Lung (tissue), 12 donors: Measurements from ENCODE around the gene ZMIZ2. TPM values are rescaled to one million over a fixed set of nuclear protein-coding genes. Genes with fewer than 3 reads are reported as not detected.
"Not testable (repeated sequence)": the region's sequence is repeated elsewhere in the genome, so short reads cannot be mapped to it uniquely, and the experiment has no call there.

ENCODE experiments used
- ATAC-seq: fragments of 200-7000 bp; cut with Tn5 transposase; one replicate; pipeline ENCODE4 v1.9.1; 2020; ENCODE audit warnings: moderate number of reproducible peaks; ENCODE audit not compliant: insufficient read depth, low FRiP score
- DNase-seq, 3 donors: peaks; one replicate each; pipeline ENCODE4 v3.0.0-alpha.2; 2013 to 2017
- H3K27ac ChIP-seq, 2 donors: one replicate each; pipeline ENCODE4 v1.5.1; 2013; ENCODE audit warnings: mild to moderate bottlenecking in 2 of 2, moderate library complexity in 2 of 2, control low read depth in 1 of 2, inconsistent platforms in 1 of 2, low read depth in 1 of 2, low read length in 1 of 2
- H3K27me3 ChIP-seq, 3 donors: one replicate each; pipeline ENCODE4 v1.5.1; 2013; ENCODE audit warnings: low read length in 2 of 3; ENCODE audit not compliant: control insufficient read depth in 3 of 3, insufficient read depth in 3 of 3
- H3K36me3 ChIP-seq, 4 donors: one replicate each; pipeline ENCODE4 v1.5.1; 2013; ENCODE audit warnings: low read length in 4 of 4, mild to moderate bottlenecking in 1 of 4, moderate library complexity in 1 of 4; ENCODE audit not compliant: control insufficient read depth in 4 of 4, insufficient read depth in 4 of 4
- H3K4me1 ChIP-seq, 5 donors: one replicate each; pipeline ENCODE4 v1.5.1; 2013; ENCODE audit warnings: low read length in 5 of 5, mild to moderate bottlenecking in 2 of 5, moderate library complexity in 1 of 5; ENCODE audit not compliant: control insufficient read depth in 5 of 5, insufficient read depth in 5 of 5
- H3K4me3 ChIP-seq: one replicate; pipeline ENCODE4 v1.5.1; 2013; ENCODE audit warnings: mild to moderate bottlenecking, control low read depth, moderate library complexity
- H3K9ac ChIP-seq, 2 donors: one replicate each; pipeline ENCODE4 v1.5.1; 2013; ENCODE audit warnings: low read length in 2 of 2, control low read depth in 1 of 2; ENCODE audit not compliant: insufficient read depth in 1 of 2
- H3K9me3 ChIP-seq, 4 donors: one replicate each; pipeline ENCODE4 v1.5.1; 2013; ENCODE audit warnings: low read length in 3 of 4, mild to moderate bottlenecking in 1 of 4, moderate library complexity in 1 of 4; ENCODE audit not compliant: control insufficient read depth in 4 of 4, insufficient read depth in 3 of 4
- CTCF ChIP-seq: IDR thresholded peaks from 2 replicates; pipeline ENCODE4 v1.5.1; 2012; ENCODE audit warnings: mild to moderate bottlenecking; ENCODE audit errors: control extremely low read depth, extremely low read depth
- WGBS, 2 donors: extraction: QIAGEN DNeasy Blood & Tissue Kit; methylation state at CpG; one replicate each; pipeline ENCODE4 v1.1.7; 2013; 5-methylcytosine and 5-hydroxymethylcytosine counted together
- polyA plus RNA-seq, 2 donors: library from polyadenylated mRNA; stranded (reverse); fragments of 200-250 nt; gene quantifications; one replicate each; pipeline ENCODE4 v1.2.1, GENCODE V29; 2013
- total RNA-seq, 2 donors: library from RNA; depleted of rRNA in 1 of 2; stranded (reverse); fragments of >200 nt in 1 of 2; gene quantifications; one replicate each; pipeline ENCODE4 v1.2.1, GENCODE V29; 2014 to 2021
- donor health status: control.
- donor health status: control.
- donor health status: Bipolar disorder and iron deficiency.
- donor health status: healthy.
- donor health status: DM: yes; HTN: yes; CAD: no.

Gene ZMIZ2
- total and polyA plus RNA-seq, 4 donors, result 26.2 to 103 (median 53.7) TPM

DNA sequence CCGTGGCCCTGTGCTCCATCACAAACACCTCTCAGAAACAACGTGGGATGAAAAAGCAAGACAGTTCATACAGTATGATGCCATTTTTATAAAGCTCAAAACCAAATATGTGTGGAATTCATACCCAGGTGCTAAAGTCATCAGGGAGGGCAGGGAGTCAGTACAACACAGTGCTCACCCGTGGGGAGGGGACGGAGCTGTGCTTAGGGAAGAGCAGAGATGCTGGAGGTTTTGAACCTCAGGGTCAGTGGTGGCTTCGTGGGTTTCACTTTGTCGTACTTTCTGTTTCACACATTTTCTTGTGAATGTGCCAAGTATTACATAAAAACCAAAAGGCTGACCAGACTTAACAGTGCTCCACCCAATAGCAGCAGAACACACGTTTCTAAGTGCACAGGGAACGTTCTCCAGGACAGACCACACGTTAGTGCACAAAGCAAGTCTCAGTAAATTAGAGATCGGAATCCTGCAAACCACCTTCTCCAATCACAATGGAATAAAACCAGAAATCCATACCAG is 21.2 kb downstream of the ZMIZ2 start:
- Histone ChIP-seq H3K27ac (peak overlapping the region in 1 of 2 donors; percentile 13), H3K9ac (no peak overlapping the region), H3K9me3 (no peaks in the 10 kb centered on the region), H3K27me3 (no peaks in the 10 kb centered on the region), H3K4me1 (peaks cover 4 to 36% (median 16%) of the 10 kb centered on the region in 5 donors), H3K36me3 (peaks cover 4 to 37% (median 7%) of the 10 kb centered on the region in 4 donors), H3K4me3 (no peak overlapping the region)
- 13 to 27% methylated on average over 10 of the region's 10 CpGs for WGBS, 2 donors
- peak; percentile 31 for ATAC-seq
- DNase-seq, result peak in 2 of 3 donors; percentile 63 to 64
- TF ChIP-seq CTCF, result no peak

GRCh38 chr7:44771358-44771757 is 22.7 kb downstream of the ZMIZ2 start:
- no peaks in the 10 kb centered on the region for H3K27me3 ChIP-seq
- no peak overlapping the region for H3K9ac ChIP-seq
- H3K36me3 ChIP-seq, result peaks cover 2 to 21% (median 4%) of the 10 kb centered on the region in 4 donors
- H3K4me3 ChIP-seq, result no peak overlapping the region
- TF ChIP-seq CTCF, result no peak
- no peak for ATAC-seq
- WGBS, 2 donors, result 74 to 87% methylated on average over 3 of the region's 3 CpGs
- DNase-seq, result no peak
- H3K9me3 ChIP-seq, result no peaks in the 10 kb centered on the region
- no peak overlapping the region for H3K27ac ChIP-seq
- H3K4me1 ChIP-seq, result peaks cover 4 to 36% (median 16%) of the 10 kb centered on the region in 5 donors

DNA sequence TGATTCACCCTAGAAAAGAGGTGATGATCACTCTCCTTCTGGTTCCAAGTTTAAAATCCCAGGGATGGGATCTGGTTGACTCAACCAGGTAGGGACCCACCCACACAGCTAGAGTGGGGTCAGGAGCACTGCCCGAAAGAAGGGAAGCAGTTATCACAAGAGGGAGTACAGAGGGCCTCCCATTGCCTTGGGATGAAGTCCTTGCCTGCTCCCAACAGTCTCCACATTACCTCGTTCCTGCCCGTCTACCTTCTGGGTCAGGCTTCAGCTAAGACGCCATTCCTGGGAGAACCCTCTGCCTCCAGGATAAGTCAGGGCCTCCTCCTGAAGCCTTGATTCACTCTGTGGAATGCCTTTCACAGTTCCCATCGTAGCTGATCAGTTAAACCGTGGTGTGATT is 23.8 kb downstream of the ZMIZ2 start:
- H3K9me3 ChIP-seq, result no peaks in the 10 kb centered on the region
- H3K4me3 ChIP-seq, result no peak overlapping the region
- peaks cover 4 to 30% (median 16%) of the 10 kb centered on the region in 5 donors for H3K4me1 ChIP-seq
- peaks cover 0 to 11% (median 2%) of the 10 kb centered on the region in 4 donors for H3K36me3 ChIP-seq
- H3K27ac ChIP-seq, result no peak overlapping the region
- TF ChIP-seq CTCF, result no peak
- 69 to 74% methylated on average over 6 of the region's 6 CpGs for WGBS, 2 donors
- H3K27me3 ChIP-seq, result no peaks in the 10 kb centered on the region
- no peak overlapping the region for H3K9ac ChIP-seq
- ATAC-seq (no peak), DNase-seq (no peak)

- H3K36me3 ChIP-seq, result peaks cover 0 to 7% (median 0%) of the 10 kb centered on the region in 4 donors
- peaks cover under 1 to 26% (median 12%) of the 10 kb centered on the region in 5 donors for H3K4me1 ChIP-seq
- H3K9ac ChIP-seq, result no peak overlapping the region
- DNase-seq (no peak), ATAC-seq (no peak)
- no peak overlapping the region for H3K4me3 ChIP-seq
- no peaks in the 10 kb centered on the region for H3K9me3 ChIP-seq
- no peaks in the 10 kb centered on the region for H3K27me3 ChIP-seq
- WGBS, 2 donors, result 76 to 82% methylated on average over 10 of the region's 10 CpGs
- no peak overlapping the region for H3K27ac ChIP-seq
- no peak for TF ChIP-seq CTCF
Observed at GRCh38 chr7:44772867-44773266, 24.2 kb downstream of the ZMIZ2 start.

- WGBS, 2 donors, result 61 to 82% methylated on average over 3 of the region's 3 CpGs
- not testable (repeated sequence) for H3K27ac ChIP-seq, ATAC-seq, H3K9ac ChIP-seq, DNase-seq, H3K4me1 ChIP-seq, H3K9me3 ChIP-seq, H3K4me3 ChIP-seq, H3K36me3 ChIP-seq, H3K27me3 ChIP-seq
Observed at GRCh38 chr7:44774486-44774885, 25.8 kb downstream of the ZMIZ2 start.
